ENCODE measurements around the gene ADRA2B.
"Not testable (repeated sequence)": the region's sequence is repeated elsewhere in the genome, so short reads cannot be mapped to it uniquely, and the experiment has no call there.

ADRA2B gene

DNA sequence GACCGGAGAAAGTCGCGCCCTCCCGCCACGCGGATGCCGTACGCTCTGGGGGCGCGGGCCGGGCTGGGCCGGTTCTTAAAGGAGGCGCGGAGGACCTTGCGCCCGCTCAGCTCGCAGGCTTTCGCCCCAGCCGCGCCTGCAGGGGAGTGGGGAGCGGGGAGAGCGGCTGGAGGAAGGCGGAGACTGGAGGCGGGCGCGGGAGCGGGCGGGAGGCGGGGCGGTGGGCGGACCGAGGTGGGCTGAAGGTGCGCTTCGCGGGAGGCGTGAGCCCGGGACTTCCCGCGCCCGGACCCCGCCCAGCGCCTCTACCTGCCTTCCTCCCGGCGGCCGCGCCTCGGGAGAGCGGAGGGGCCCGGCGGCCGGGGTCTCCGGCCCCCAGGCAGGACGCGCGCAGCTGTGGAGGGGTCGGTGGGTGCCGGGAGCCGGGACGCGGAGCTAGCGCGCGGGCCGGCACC, at the start of gene ADRA2B:
Gene ADRA2B (minus strand): TSS at position 148 of the 455 bp plus-strand sequence. CDS start 422 bp downstream, outside the sequence.
- DNase-seq: peak; percentile 85

DNA sequence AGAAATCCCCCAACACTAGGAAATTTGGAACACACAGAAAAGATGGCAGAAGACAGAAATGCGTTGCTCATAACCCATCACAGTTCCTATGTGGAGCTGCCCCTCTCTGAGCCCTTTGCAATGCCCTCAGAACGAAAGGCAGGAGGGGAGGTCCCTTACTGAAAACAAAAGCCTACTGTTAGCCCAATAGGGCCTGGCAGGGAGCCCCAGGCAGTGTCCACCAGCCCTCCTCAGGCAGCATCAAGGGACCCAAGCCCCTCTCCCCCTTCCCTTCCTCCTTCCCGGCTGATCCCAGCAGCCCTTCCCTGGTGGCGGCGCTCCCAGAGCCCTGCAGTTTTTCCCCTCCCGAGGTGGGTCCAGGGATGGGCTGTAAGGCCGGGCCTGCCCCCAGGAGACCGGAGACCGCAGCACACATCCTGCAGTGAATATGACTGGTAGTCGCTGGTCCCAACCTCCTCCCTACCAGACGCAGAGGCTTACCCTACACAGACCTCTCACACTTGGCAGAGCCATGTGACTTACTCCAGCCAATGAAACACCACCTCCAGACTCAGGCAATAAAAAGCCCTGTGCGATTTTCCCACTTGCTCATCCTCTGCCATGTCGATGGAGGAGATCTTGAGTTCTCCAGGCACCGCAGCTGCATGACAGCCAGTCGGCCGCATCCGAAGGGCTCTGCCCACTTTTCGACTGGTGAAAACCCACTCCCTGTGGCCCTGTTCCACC, 48.3 kb upstream of the ADRA2B start:
- peak; percentile 76 for DNase-seq

DNA sequence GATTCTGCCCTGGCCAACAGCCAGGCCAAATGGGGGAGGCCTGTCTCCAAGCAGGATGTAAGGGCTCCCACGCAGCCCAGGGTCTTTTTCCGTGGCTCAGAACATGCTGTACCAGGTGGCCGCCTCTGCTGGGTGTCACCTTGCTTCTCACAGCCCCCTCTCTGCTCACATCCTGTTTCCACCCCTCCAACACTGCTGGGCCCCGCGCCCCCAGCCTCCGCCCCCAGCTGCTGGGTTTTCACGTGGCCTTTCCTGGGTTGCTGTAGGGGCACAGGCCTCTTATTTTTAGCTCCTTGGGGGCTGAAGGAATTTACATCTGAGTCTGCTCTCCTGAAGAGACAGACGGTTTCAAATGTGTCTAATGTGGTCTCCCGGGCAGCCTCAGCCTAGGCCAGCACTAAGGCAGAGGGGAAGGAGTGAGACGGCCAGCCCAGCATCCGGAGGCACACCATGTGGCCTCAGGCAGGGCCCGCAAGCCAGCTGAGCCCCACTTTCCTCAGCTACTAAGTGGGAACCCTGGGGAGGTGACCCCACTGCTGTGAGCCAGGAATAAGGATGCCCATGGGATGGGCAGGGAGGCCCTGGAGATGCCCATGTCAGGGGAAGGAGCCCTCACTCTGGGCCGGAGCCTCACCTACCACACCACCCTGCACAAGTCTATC, 47.5 kb upstream of the ADRA2B start:
- peak; percentile 76 for DNase-seq

DNA sequence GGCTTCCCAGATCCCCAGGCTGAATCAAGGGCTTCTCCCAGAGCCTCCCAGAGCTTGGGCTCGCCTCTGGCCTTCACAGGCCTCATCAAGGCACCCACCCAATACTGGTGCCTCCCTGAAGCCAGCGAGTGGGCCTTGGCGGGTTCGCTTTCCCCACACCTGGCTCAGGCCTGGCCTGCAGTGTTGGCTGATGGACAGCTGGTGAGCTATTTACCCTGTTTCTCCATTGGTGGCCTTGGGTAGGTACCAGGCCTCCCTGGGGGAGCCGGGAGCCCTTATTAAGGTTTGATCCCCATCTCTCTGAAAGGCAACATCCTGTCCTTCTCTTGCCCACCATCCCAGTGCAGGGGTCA, 47.0 kb upstream of the ADRA2B start:
- peak; percentile 8 for DNase-seq

DNA sequence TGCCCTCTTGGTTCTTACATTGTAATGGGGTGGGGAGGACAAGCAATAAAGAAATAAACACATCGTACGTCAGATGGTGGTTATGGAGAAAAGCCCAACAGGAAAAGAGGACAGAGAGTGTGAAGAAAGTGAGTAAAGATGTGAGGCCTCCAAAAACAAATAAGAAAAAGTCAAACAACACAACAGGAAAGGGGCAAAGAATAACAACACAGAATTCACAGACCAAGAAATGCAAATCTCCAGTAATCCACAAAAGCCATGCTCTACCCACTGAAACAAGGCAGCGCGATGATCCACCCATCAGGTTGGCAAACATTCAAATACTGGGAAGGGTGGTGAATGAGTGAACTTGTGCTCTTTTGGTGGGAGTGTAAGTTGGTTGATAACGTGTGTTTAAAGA, 45.5 kb upstream of the ADRA2B start:
- peak; percentile 42 for DNase-seq

DNA sequence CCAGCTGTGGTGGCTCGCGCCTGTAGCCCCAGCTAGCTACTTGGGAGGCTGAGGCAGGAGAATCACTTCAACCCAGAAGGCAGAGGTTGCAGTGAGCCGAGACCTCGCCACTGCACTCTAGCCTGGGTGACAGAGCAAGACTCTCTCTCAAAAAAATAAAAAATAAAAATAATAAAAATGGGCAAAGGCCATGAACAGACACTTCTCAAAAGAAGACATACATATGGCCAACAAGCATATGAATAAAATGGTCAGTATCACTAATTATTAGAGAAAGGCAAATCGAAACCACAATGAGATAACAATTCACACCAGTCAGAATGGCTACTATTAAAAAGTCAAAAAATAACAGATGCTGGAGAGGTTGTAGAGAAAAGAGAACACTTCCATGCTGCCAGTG, 44.0 kb upstream of the ADRA2B start:
- not testable (repeated sequence) for DNase-seq

DNA sequence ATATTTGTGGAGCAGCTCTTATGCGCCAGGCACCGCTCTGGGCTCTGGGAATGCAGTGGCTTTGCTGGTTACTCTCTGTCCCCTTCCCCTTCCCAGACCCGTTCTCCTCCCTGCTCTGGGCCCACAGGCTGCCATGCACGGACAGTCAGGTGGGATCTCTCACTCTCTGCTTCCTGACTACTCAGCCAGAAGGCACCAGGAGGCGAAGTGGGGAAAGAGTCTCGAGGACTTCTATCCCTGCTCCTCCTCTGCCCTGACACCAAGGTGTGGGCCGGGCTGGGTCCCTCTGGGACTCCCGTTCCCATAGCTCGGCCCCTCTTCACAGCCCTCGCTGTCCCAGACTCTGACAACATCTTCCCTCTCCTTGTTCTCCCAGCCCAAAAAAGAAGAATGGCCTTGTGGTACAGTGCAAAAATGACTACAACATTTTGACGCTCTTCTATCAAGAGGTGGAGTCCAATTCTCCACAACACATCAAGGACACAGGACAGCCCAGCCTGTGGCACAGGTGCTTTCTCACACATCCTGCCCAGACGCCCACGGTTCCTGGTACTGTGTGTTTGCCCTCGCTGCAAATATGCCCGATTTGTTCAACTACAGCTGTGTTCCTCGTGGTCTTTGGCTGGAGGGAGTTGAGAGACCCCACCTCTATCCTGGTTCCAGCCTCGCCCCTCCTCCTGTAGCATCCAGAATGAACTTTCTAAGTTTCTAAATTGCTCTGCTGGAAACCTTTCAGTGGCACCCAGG, 42.9 kb upstream of the ADRA2B start:
- DNase-seq: peak; percentile 50

DNA sequence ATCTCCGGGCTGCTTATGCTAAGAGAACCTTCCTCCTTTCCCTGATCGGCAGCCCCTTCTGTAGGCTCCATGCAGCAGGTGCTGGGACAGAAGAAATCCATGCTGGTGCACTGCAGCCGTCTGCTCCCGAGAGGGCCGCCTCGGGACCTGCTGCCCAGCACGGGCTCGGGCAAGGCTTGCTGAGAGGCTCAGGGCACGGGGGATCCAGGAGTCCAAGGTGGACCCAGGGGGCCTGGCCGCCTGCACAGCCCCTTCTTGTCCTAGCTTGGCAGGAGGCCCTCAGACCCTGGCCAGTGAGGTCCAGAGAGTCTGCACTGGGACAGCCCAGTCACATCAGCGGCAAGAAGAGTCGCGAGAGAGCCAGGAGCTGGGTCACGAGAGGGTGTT, 42.2 kb upstream of the ADRA2B start:
- no peak for DNase-seq

DNA sequence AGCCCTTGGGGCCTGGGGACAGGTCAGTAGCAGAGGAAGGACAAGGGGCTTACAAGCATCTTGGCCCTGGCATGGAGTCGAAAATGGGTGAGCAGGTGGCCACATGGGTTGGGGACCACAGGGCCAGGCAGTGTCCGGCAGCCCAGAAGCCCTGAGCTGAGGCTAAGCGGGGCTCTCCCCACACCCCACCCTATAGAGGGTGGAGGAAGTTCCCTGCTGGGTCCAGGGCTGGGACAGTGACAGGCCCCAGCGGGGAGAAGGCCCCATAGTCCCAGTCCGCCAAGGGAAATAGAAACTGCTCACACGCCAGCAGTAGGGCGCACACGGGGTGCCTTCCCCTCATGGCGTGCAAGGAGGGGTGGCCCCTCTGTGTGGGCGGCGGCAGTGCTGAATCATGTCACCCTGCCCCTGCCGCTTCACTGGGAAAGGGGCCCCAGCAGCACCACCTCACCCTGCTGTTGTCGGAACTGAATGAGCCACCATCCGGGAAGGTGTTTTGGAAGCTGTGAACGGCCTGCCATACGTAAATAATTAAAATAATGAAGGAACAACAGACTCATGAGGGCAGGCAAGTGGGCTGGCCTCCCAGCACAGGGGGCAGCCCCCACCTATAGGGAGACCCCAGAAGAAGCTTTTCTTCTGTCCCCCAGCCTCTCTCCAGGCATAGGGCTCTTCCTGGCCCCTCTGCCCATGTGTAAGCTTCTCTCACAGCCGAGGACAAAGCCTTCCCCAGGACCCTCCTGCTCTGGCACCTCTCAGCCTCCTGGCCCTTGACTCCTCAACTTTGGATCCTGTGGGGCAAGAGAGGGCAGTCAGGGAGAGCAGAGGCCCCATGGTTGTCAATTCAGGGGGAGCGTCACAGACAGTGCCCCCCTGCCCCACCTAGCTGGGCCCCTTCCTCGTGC, 41.5 kb upstream of the ADRA2B start:
- DNase-seq: peak; percentile 71

DNA sequence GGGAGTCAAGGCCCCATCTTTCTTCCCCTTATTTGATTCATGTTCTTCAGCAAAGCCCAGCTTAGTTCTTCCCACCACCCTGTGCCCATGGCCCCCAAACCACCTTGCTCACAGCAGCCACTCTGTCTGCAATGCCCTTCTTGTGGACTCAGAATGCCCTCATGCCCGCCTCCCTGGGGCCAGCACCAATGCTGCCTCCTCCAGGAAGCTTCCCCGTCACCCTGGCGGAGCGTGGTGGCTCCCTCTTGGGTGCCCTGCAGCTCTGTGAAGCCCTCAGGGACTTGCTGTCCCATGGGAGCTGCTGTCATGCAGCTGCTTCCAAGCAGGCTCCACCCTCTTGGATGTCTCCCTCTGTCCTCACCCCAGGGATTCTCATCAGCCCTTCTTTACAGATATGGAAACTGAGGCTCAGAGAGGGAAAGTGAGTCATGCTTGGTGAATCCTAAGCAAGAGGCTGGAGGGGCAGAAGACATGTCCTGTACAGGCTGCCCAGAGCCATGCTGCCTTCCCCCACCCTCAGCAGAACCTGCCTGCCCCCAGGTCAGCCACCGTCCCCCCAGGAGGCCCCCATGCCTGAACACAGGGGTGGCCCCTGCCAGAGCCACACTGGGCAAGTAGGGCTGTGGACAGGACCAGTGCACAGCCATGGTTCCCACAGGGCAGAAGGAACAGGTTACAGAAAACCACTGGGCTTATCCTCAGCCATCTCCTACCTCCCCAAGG, 40.7 kb upstream of the ADRA2B start:
- DNase-seq: no peak

DNA sequence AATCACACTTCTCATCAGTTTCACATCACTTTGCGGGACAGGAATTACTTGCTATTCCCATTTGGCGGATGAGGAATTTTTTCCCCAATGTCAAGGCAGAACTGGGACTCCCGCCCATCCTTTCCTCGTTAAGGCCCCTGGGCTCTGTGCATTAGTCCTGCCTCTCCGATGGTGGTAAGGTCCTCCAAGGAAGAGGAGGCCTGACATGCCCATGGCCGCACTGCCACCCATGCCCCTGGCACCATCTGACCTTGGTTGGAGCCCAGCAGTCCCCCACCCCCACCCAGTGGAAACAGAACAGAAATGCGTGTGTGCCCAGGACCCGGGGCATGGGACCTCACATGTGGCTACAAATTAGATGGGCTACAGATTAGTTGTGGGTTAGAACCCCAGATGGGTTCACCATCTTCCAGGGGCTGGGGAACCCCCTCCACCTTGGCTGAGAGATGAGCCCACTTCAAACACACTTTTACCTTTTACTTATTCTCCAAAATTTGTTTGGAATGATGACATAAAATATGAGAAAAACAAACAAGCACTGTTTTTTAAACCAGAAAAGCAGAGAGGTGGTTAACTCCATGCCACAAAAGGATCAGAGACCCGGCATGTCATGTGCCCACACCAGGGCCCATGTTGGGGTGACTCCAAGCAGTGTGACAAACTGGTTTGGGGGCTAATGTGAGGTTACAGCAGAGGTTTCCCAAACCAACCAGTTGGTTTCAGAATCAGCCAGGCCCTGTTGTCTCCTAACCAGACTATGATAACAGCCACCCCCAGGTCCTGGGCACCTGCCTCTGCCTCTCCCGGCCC, 39.8 kb upstream of the ADRA2B start:
- DNase-seq: peak; percentile 53

DNA sequence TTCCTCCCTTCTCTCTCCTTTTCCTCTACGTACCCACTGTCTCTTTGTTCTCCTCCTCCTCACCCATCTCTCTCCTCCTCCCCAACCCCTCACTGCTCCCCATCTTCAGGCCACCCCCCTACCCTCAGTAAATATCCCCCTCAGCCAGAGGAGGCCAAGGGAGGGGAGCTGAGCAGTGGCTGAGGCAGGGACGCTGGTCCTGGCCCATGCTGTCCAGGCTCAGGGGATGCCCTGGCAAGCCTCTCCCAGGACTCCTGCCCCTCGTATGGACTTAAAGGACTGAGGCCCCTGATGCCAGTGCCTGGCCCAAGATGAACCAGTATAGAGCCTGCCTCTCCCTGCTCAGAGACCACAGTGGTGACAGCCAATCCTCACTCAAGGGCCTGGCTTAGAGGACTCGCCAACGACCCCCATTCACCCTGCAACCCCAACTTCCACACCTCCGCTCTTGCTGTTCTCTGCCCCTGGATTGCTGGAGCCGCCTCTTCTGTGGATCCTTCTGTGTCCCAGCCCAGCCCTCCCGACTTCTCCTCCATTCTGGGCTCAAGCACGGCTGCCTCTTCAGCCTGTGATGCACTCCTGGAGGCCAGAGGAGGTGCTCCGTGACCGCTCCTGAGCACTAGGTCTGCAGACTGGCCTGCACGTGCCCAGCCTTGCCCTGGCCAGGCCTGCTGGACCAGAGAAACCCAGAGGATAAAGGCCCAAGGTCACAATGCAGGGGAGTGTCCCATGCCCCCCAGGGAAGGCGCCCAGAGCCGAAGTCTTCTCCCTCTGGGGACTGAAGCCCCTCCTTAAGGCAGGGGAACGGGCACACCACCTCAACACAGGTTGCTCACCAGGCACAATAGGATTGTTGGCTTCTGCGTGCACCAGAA, 38.4 kb upstream of the ADRA2B start:
- no peak for DNase-seq

DNA sequence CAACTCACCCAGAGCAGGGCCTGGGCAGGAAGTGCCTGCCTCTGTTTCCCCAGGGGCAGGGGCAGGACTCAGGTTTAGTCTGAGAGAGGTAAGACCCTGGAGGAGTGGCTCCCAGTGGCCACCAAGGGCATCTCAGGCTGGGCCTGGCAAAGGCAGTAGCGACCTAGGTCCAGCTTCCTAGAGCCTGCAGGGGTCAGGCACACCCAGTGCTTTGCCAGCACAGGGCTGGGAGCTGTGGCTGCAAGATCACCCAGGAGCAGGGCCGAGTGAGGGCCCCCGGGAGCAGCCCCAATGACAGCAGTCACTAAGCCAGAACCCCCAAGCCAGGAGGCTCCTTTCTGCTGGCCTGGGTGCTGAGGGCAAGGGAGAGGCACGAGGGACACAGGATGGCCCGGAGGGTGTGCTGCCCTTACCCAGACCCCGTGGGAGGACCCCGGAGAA, 37.6 kb upstream of the ADRA2B start:
- DNase-seq: no peak

DNA sequence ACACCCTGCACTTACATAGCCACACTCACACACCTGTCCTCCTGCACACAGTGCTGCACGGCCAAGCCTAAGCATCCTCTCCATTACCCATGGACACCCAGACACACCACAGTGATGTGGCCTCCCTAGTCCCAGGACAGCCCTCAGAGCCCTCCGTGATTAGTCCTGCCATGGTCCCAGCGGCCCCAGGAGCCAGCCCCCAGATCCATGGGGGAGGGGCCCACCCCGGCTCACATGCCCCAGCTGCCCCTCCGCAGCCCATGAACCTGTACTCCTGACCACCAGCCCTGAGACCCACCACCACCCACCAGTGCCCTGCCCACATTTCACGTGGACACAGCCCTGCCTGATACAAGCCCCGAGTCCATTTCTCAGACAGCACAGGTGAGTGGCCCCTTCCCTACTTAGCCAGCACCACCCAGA, 36.9 kb upstream of the ADRA2B start:
- DNase-seq: no peak

DNA sequence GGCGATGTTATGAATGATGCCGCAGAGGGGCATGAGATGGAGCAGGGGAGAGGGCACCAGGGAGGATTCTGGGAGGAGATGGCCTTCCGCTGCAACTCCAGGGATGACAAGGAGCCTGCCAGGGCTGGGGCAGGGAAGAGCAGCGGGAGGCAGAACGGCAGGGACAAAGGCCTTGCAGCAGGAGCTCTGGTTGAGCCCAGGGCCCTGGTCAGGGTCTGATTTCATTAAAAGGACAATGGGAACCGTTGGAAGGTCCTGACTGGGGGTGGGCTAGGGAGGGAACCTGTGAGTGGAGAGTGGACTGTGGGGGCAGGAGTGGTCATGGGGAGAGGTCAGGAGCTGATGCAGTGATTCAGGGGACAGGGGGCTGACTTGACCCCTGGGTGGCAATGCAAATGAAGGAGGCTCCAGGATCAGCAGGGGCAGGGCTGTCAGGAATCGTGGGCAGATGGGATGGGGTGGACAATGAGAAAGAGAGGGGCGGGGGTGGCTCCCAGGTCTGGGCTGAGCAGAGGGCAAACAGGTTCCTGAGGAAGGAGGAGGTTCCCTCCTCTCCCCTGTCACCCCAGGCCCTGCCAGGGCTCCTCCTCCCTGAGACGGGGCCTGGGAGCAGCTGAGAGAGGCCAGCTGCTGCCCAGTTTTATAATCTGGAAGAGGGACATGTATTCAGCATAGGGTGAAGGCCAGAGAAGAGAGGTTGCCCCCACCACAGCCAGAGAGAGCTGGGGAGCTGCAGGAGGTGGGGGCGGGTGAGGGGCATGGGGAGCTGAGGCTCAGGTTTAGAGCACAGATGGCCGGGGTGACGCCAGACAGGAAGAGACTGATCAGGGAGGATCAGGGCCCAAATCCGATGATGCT, 36.2 kb upstream of the ADRA2B start:
- DNase-seq: no peak

DNA sequence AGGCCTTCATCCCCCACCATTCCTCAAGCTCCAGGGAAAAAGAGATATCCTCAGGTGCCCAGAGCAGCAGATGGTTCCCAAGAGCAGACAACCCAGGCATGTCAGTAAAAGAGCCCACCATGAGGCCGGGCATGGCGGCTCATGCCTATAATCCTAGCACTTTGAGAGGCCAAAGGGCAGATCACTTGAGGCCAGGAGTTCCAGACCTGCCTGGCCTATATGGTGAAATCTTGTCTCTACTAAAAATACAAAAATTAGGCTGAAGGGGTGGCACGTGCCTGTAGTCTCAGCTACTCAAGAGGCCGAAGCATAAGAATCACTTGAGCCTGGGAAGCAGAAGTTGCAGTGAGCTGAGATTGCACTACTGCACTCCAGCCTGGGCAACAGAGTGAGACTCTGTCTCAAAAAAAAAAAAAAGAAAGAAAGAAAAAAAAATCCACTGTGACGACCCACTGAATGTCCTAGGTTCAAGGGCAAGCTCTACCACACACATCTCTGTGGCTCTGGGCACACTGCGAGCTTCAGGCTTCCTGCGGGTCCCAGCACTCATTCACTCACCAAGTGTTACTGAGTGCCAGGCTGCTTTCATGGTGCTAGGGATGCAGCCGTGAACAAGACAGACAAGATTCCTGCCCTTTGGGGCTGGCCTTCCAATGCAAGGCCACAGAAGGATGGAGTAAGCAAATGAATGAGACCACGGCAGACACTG, 35.4 kb upstream of the ADRA2B start:
- no peak for DNase-seq

DNA sequence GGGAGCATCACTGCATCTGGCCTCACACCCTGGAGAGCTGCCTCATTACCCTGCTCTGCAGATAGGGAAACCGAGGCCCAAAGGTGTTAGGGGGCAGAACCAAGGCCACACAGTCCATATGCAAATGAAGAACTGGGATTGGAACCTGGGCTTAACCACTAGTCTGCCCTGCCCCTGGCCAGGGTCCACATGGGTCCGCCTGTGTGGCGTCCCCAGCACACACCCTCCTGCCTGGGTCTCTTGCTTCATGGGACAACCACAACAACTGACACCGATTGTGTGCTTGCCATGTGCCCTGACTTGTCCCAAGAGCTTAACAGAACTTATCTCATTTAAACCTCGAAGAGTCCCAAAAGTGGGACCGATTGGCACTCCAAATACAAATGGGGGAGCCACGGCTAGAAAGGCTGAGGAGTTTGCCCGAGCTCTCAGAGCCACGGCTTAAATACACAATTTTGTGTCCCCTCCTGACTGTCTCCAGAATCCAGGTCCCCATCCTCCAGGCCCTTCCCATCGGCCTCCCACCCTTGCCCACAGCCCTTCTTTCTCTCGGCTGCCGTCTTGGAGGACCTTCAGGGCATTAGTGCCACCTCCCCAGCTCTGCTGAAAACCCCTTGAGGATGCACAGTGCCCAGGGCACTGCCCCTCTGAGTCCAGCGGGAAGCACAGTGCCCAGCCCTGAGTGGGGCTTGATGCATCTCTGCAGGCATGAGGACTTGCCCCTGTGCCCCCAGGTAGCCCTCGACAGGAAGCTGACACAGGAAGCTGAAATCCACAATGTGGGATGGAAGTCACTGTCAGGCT, 34.6 kb upstream of the ADRA2B start:
- DNase-seq: no peak

Measured in CD4-positive, alpha-beta T cell treated with Interleukin-10 for 1 hour (primary cell).